ENCODE measurements around the gene LMOD3.

LMOD3 gene

DNA sequence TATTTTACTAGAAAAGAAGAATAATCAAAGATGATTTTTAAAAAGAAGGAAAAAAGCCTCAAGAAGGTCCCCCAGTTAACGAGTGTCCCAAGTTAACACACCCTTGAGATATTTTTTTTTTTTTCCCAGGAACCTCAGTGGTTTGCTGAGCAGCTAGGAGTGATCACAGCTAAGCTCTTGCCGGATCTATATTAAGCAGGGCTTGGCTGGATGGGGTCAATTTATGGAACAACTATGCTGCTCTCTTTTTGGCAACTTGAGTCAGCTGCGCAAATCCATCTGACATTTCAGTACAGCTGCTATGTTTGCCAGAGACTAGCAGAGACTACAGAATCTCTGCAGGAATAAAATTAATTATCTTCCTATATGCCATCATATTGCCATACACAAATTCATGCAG, at the start of gene LMOD3:
Gene LMOD3, minus strand, starts transcription at position 193 of the 400 bp plus-strand sequence. CDS start 209 bp downstream, outside the sequence.
- Histone ChIP-seq H3K27ac (no peak within 1 kb of the TSS), H3K4me3 (peak within 1 kb of the TSS; percentile 22)
- DNase-seq (ENCODE audit: low spot score) = no peak
- TF ChIP-seq, protein P1, sequence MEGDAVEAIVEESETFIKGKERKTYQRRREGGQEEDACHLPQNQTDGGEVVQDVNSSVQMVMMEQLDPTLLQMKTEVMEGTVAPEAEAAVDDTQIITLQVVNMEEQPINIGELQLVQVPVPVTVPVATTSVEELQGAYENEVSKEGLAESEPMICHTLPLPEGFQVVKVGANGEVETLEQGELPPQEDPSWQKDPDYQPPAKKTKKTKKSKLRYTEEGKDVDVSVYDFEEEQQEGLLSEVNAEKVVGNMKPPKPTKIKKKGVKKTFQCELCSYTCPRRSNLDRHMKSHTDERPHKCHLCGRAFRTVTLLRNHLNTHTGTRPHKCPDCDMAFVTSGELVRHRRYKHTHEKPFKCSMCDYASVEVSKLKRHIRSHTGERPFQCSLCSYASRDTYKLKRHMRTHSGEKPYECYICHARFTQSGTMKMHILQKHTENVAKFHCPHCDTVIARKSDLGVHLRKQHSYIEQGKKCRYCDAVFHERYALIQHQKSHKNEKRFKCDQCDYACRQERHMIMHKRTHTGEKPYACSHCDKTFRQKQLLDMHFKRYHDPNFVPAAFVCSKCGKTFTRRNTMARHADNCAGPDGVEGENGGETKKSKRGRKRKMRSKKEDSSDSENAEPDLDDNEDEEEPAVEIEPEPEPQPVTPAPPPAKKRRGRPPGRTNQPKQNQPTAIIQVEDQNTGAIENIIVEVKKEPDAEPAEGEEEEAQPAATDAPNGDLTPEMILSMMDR (IDR thresholded peaks at IDR 0.05) = no peak

DNA sequence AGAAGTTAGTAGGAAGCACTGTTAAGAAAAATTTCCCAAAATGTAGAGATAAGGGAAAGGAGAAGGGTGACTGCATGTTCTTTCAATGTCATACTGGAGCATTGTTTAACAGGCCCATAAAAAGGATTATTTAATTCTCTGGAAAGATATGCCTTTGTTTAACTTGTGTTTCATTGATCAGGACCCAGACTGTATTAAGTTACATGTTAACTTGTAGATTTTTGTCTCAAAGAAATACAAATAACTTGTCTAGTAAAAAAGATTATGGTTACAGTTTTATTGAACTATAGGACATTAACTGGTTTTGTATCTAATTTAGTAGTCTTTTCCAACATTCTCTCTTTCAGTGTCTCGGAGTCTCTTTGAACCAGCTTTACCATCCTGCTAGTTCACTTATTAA, 49.7 kb upstream of the LMOD3 start:
- DNase-seq (ENCODE audit: low spot score) = no peak
- Histone ChIP-seq H3K4me3 (no peak overlapping the region), H3K27ac (no peak overlapping the region)
- TF ChIP-seq, protein P1 (IDR thresholded peaks at IDR 0.05) = no peak

- Histone ChIP-seq H3K4me3 (no peak overlapping the region), H3K27ac (no peak overlapping the region)
- no peak for DNase-seq (ENCODE audit: low spot score)
- TF ChIP-seq, protein P1 (IDR thresholded peaks at IDR 0.05) = no peak
These were observed 44.1 kb upstream of the LMOD3 start for GRCh38 chr3:69166446-69166845.

DNA sequence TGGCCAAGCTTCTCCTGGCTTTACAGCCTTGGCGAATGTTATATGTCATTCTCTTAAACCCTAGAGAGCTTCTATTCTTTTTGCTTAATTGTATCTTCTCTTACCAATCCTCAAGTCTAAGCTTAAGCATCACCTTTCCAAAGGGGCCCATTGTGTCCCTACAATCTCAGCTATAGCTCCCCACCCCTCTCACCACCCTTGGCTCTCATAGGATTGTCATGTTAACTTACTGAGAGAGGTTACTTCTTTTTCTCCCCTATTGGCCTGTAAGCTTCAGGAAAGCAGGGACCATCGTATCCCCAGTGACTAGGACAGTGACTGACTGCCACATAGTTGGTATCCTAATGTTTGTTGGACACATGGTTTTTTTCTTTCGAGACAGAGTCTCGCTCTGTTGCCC, 43.3 kb upstream of the LMOD3 start:
- H3K4me3 ChIP-seq = no peak overlapping the region
- no peak for DNase-seq (ENCODE audit: low spot score)
- no peak overlapping the region for H3K27ac ChIP-seq
- TF ChIP-seq, protein P1 (IDR thresholded peaks at IDR 0.05) = no peak

- Histone ChIP-seq H3K27ac (no peak overlapping the region), H3K4me3 (no peak overlapping the region)
- TF ChIP-seq, protein P1 (IDR thresholded peaks at IDR 0.05) = no peak
- no peak for DNase-seq (ENCODE audit: low spot score)
These were observed 41.9 kb upstream of the LMOD3 start for GRCh38 chr3:69164296-69164695.

- Histone ChIP-seq H3K27ac (no peak overlapping the region), H3K4me3 (no peak overlapping the region)
- no peak for DNase-seq (ENCODE audit: low spot score)
- TF ChIP-seq, protein P1 (IDR thresholded peaks at IDR 0.05) = no peak
These were observed 40.0 kb upstream of the LMOD3 start for GRCh38 chr3:69162308-69162980.

DNA sequence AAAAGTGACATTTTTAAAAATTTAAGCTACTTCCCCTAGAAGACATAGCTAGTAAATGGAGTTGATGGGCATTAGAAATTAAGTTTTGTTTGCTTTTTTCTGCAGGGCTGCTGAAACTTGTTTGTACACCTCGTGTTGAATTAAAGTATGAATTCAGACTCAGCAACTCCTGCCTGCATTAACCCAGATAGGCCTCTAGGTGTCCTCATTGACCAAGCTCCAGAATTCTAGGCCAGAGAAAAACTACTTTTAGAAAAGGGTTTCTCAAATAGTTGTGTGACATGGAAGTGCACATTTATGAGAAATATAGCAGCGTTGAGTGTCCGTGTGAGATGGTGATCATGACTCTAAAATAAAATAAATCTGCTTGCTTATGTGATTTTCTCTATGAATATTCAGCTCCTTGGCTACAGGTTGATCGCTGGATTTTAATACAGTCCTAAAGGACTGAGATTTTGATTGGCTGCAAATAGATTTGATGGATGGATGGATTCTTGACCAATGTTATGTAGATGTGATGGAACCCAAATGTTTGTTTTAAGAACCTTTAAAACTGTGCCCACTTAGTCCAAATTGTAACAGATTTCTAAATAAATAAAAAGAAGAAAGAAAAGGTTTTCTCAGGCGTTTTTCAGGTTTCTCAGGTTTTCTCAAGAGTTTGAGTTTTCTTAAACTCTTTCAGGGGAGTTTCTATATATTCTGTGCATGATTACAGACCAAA, 39.4 kb upstream of the LMOD3 start:
- H3K27ac ChIP-seq = no peak overlapping the region
- TF ChIP-seq, protein P1 (IDR thresholded peaks at IDR 0.05) = peak; percentile 84
- no peak overlapping the region for H3K4me3 ChIP-seq
- DNase-seq (ENCODE audit: low spot score) = no peak

Data from coronary artery (tissue), 2 donors.